ENCODE results near the gene SYCP2. TPM values are rescaled to one million over a fixed set of nuclear protein-coding genes. Genes with fewer than 3 reads are reported as not detected.

The SYCP2 gene
- total RNA-seq, 2 donors from 2014 or later = 4.8 to 10.6 TPM

DNA sequence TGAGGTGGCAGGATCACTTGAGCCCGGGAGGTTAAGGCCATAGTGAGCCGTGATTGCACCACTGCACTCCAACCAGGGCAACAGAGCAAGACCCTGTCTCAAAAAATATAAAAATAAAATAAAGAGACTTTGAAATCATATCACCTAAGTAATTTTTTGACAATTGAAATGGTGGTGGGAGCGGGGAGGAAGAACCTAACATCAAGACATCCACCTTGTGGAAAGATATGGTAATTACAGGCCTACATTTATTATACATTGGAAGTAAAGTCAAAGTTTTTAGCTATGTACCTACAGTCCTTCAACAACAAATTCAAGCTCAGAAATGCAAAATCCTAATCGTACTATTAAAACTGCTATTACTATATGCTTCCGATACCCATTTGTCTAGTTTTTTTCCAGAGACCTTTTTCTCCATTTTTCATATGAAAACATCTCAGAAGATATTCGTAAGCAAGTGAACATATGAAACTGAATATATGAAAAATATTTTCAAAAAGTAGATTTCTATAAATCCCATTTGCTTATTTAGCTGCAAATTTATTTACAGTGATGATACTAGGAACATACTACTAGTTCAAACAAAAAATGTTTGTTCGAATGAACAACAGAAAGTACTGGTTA is 83.3 kb downstream of the SYCP2 start:
- H3K4me3 ChIP-seq = no peak overlapping the region

DNA sequence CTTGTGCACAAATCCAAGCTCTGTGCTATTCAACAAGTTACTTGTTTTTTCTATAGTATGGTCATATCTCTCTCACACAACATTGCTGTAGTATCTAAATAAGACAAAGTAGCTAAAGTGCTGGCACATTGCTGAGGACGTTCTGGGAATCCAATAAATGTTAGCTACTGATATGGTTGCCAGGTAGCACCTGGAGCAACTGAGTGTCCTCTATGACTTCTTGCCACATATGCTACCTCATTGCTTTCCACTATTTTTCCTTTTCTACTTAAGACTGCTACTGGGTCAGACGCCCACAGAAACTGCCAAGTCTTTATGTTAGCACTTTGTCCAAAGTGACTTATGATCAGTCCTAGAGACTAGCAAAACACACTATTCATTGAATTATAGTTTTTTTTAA is 85.3 kb downstream of the SYCP2 start:
- Histone ChIP-seq H3K4me3 (no peak overlapping the region), H3K27ac (no peak overlapping the region), H3K36me3 (no peaks in the 10 kb centered on the region), H3K9me3 (no peaks in the 10 kb centered on the region), H3K4me1 (replicated peaks) (no peaks in the 10 kb centered on the region), H3K27me3 (replicated peaks; ENCODE audit: insufficient read depth) (no peaks in the 10 kb centered on the region)
- no peak for DNase-seq (ENCODE audit: low spot score)
- intact Hi-C loops (cut with DNase I) = no loop called here
- 54% methylated on average over 2 of the region's 2 CpGs for WGBS
- TF ChIP-seq POLR2A (IDR thresholded peaks at IDR 0.05) (no peak), POLR2AphosphoS5 (IDR thresholded peaks at IDR 0.05) (peak; percentile 50)

More for the DNA sequence above, 83.3 kb downstream of the SYCP2 start:
- H3K9me3 ChIP-seq = no peaks in the 10 kb centered on the region
- no peak overlapping the region for H3K27ac ChIP-seq
- 63% methylated on average over 7 of the region's 7 CpGs for WGBS
- no peaks in the 10 kb centered on the region for H3K27me3 ChIP-seq (replicated peaks; ENCODE audit: insufficient read depth)
- H3K36me3 ChIP-seq = no peaks in the 10 kb centered on the region
- no peaks in the 10 kb centered on the region for H3K4me1 ChIP-seq (replicated peaks)
- TF ChIP-seq, protein P1, sequence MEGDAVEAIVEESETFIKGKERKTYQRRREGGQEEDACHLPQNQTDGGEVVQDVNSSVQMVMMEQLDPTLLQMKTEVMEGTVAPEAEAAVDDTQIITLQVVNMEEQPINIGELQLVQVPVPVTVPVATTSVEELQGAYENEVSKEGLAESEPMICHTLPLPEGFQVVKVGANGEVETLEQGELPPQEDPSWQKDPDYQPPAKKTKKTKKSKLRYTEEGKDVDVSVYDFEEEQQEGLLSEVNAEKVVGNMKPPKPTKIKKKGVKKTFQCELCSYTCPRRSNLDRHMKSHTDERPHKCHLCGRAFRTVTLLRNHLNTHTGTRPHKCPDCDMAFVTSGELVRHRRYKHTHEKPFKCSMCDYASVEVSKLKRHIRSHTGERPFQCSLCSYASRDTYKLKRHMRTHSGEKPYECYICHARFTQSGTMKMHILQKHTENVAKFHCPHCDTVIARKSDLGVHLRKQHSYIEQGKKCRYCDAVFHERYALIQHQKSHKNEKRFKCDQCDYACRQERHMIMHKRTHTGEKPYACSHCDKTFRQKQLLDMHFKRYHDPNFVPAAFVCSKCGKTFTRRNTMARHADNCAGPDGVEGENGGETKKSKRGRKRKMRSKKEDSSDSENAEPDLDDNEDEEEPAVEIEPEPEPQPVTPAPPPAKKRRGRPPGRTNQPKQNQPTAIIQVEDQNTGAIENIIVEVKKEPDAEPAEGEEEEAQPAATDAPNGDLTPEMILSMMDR (IDR thresholded peaks at IDR 0.05) = peak; percentile 33 to 72 (median 70)
- TF ChIP-seq POLR2AphosphoS5 (IDR thresholded peaks at IDR 0.05) = no peak
- no peak for TF ChIP-seq POLR2A (IDR thresholded peaks at IDR 0.05)
- DNase-seq (ENCODE audit: low spot score) = no peak
- intact Hi-C loops (cut with DNase I) = no loop called here

DNA sequence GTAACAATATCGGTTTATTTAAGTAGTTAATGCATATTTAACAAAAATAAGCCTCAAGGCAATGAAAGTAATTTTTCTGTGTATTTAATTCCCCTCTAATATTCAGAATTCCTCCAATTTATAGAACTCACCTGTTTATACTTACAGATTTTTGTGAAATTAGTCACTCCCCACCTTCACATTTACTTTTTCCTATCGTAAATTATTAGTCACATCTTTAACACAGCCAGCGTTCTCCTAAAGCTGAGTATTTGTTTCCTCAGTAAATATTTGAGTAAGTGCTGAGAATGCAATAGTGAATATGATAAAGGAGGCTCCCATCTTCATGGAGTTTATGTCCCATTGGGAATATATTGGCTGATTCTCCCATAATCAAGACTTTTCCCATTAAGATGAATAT is 88.0 kb downstream of the SYCP2 start:
- no peaks in the 10 kb centered on the region for H3K4me1 ChIP-seq (replicated peaks)
- TF ChIP-seq POLR2AphosphoS5 (IDR thresholded peaks at IDR 0.05) (no peak), POLR2A (IDR thresholded peaks at IDR 0.05) (no peak)
- TF ChIP-seq, protein P1 (IDR thresholded peaks at IDR 0.05) = no peak
- intact Hi-C loops (cut with DNase I) = no loop called here
- WGBS = 67% methylated on average over 3 of the region's 3 CpGs
- H3K27ac ChIP-seq = no peak overlapping the region
- H3K4me3 ChIP-seq = no peak overlapping the region
- no peaks in the 10 kb centered on the region for H3K9me3 ChIP-seq
- DNase-seq (ENCODE audit: low spot score) = no peak
- no peaks in the 10 kb centered on the region for H3K36me3 ChIP-seq
- H3K27me3 ChIP-seq (replicated peaks; ENCODE audit: insufficient read depth) = no peaks in the 10 kb centered on the region

DNA sequence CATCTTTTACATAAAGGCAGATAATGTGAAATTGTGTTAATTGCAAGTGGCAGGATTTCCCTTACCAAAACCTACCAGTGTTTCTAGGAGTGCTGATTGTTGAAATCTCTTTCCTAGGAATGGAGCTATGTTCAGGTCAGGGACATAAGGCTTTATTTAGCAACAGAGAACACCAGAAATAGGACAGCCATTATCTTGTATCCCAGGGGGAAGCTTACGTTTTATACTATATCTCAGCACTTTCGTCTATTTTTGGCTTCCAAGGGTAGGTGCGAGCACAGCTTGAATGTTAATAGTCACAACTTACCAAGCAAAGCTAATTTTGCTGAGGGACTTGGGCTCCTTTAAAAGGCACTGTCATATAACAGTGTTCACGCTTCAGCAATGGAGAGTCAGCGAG is 94.0 kb downstream of the SYCP2 start:
- intact Hi-C loops (cut with DNase I) = no loop called here
- Histone ChIP-seq H3K27me3 (replicated peaks; ENCODE audit: insufficient read depth) (no peaks in the 10 kb centered on the region), H3K4me3 (no peak overlapping the region), H3K4me1 (replicated peaks) (peaks cover 9% of the 10 kb centered on the region), H3K27ac (no peak overlapping the region), H3K36me3 (no peaks in the 10 kb centered on the region), H3K9me3 (no peaks in the 10 kb centered on the region)
- 83% methylated on average over 5 of the region's 5 CpGs for WGBS
- TF ChIP-seq POLR2AphosphoS5 (IDR thresholded peaks at IDR 0.05) = no peak
- TF ChIP-seq, protein P1 (IDR thresholded peaks at IDR 0.05) = no peak
- no peak for TF ChIP-seq POLR2A (IDR thresholded peaks at IDR 0.05)
- DNase-seq (ENCODE audit: low spot score) = no peak

DNA sequence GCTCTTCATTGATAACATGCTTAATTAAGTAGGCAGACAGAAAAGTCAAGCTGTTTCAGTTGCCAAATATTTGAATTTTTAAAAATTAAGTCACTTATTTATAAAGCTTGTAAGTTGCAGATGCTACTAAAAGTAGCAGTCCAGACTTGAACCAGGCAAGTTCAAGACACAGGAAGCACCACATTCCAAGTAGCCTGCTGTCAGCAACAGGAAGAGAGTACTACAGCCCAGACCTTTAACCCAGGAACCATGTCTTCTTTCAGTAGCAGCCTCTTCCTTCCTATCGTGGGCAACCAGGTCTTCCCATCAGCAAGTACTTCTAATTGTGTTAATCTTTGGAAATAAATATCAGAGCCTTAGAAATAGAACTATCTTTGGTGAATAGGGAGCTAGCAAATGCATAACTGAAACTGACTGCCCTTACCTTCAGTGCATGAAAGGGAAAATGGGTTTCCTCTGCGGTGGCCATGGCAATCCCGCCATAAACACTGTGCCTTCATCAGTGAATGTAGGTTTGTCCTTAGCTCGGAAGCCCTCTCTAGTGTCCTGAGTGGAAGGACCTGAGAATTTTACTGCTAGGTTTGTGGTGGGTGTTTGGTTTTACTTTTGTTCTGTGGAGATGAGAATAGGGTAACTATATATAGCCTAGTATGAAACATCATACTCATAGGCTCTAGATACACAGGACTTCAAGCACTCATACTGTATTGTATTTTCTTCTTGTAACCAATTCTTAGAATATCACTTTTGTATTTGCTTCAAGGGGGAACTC is 95.6 kb downstream of the SYCP2 start:
- no peak for TF ChIP-seq POLR2A (IDR thresholded peaks at IDR 0.05)
- no peak for TF ChIP-seq POLR2AphosphoS5 (IDR thresholded peaks at IDR 0.05)
- TF ChIP-seq, protein P1 (IDR thresholded peaks at IDR 0.05) = no peak
- H3K4me3 ChIP-seq = no peak overlapping the region
- no peak for DNase-seq (ENCODE audit: low spot score)
- H3K4me1 ChIP-seq (replicated peaks) = peaks cover 9% of the 10 kb centered on the region
- no peaks in the 10 kb centered on the region for H3K9me3 ChIP-seq
- H3K36me3 ChIP-seq = no peaks in the 10 kb centered on the region
- no peak overlapping the region for H3K27ac ChIP-seq
- WGBS = 86% methylated on average over 4 of the region's 4 CpGs
- no peaks in the 10 kb centered on the region for H3K27me3 ChIP-seq (replicated peaks; ENCODE audit: insufficient read depth)
- intact Hi-C loops (cut with DNase I) = no loop called here
